ENCODE measurements around the gene CMTM6. TPM values are rescaled to one million over a fixed set of nuclear protein-coding genes. Genes with fewer than 3 reads are reported as not detected.

Gene CMTM6
- polyA plus RNA-seq, 2 of the 4 experiments (the other 2 are of a cell fraction) = 49.5 to 65.6 TPM

DNA sequence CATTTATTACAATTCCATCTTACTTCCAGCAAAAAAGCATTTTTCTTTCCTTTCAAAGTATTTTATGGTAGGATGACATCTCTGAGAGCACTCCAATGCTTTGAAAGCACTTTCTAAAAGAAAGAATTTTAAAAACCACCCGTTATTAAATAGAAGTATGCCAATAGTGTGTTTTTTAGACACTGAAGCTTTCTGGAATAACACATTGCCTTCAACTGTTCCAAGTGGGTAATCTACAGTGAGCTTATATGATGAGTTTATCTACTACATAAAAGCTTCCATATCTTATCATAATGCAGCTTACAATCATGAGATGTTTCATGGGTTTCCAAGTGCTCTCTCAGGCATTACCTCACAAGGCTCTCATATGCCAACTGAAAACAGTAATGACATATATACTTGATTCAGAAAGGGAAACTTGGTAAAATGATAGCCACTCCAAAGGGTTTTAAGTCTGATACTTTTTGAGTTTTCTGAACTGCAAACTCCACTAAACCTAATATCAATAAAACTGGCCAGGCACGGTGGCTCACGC, 14.1 kb downstream of the CMTM6 start:
- peaks cover 19% of the 10 kb centered on the region for H3K4me1 ChIP-seq
- no peak for ATAC-seq
- no peak overlapping the region for H3K4me2 ChIP-seq
- H3K4me3 ChIP-seq = no peak overlapping the region
- no peaks in the 10 kb centered on the region for H3K9me3 ChIP-seq
- ChIA-PET POLR2A (interaction anchor here (0.7 kb wide), 1 partner anchor 86 kb away, joined by 9 read pairs; no protein-coding TSS in a partner anchor), CTCF (interaction anchor here (0.7 kb wide), 1 partner anchor 20 kb away, joined by 3 read pairs; no protein-coding TSS in a partner anchor)
- no peak for DNase-seq (ENCODE audit: low read depth in 1 of 2, low spot score in 1 of 2)
- no peak overlapping the region for H3K27ac ChIP-seq
- TF ChIP-seq PBX3 (IDR thresholded peaks at IDR 0.05) (no peak), HOXB13 (CRISPR knock-in tag; IDR thresholded peaks at IDR 0.05; ENCODE audit: low read depth) (no peak), CBX8 (IDR thresholded peaks at IDR 0.05) (no peak), HMGXB4 (CRISPR knock-in tag; IDR thresholded peaks at IDR 0.05; ENCODE audit: borderline replicate concordance) (no peak), ELK1 (IDR thresholded peaks at IDR 0.05; ENCODE audit: low read depth, low read length) (no peak), MAZ (IDR thresholded peaks at IDR 0.05; ENCODE audit: borderline replicate concordance, low read depth, low read length) (no peak), ZFP36 (IDR thresholded peaks at IDR 0.05; ENCODE audit: borderline replicate concordance, partially characterized antibody) (no peak), BHLHE40 (IDR thresholded peaks at IDR 0.05; ENCODE audit: low read depth, low read length) (no peak), HOXA7 (CRISPR knock-in tag; IDR thresholded peaks at IDR 0.05) (no peak), REST (IDR thresholded peaks at IDR 0.05) (no peak), CBX2 (IDR thresholded peaks at IDR 0.05; ENCODE audit: borderline replicate concordance, low read depth) (no peak), MAFK (IDR thresholded peaks at IDR 0.05; ENCODE audit: partially characterized antibody) (no peak), SMC3 (IDR thresholded peaks at IDR 0.05) (no peak), PHF8 (IDR thresholded peaks at IDR 0.05; ENCODE audit: borderline replicate concordance, low read depth) (no peak), SREBF2 (IDR thresholded peaks at IDR 0.05) (no peak), E2F6 (IDR thresholded peaks at IDR 0.05; ENCODE audit: borderline replicate concordance, low read depth) (no peak), USF2 (IDR thresholded peaks at IDR 0.05) (no peak), TFCP2L1 (CRISPR knock-in tag; IDR thresholded peaks at IDR 0.05) (no peak)
- TF ChIP-seq, protein P1, sequence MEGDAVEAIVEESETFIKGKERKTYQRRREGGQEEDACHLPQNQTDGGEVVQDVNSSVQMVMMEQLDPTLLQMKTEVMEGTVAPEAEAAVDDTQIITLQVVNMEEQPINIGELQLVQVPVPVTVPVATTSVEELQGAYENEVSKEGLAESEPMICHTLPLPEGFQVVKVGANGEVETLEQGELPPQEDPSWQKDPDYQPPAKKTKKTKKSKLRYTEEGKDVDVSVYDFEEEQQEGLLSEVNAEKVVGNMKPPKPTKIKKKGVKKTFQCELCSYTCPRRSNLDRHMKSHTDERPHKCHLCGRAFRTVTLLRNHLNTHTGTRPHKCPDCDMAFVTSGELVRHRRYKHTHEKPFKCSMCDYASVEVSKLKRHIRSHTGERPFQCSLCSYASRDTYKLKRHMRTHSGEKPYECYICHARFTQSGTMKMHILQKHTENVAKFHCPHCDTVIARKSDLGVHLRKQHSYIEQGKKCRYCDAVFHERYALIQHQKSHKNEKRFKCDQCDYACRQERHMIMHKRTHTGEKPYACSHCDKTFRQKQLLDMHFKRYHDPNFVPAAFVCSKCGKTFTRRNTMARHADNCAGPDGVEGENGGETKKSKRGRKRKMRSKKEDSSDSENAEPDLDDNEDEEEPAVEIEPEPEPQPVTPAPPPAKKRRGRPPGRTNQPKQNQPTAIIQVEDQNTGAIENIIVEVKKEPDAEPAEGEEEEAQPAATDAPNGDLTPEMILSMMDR (IDR thresholded peaks at IDR 0.05) = no peak
- TF ChIP-seq, protein P2, sequence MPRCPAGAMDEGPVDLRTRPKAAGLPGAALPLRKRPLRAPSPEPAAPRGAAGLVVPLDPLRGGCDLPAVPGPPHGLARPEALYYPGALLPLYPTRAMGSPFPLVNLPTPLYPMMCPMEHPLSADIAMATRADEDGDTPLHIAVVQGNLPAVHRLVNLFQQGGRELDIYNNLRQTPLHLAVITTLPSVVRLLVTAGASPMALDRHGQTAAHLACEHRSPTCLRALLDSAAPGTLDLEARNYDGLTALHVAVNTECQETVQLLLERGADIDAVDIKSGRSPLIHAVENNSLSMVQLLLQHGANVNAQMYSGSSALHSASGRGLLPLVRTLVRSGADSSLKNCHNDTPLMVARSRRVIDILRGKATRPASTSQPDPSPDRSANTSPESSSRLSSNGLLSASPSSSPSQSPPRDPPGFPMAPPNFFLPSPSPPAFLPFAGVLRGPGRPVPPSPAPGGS (IDR thresholded peaks at IDR 0.05) = no peak
- no peak for FAIRE-seq
- 88% methylated on average over 3 of the region's 3 CpGs for WGBS (ENCODE audit: missing lambda C conversion rate)
